Subcutaneous abdominal adipose tissue (tissue), 5 donors: Measurements from ENCODE around the gene MS4A10.

Source experiments
- H3K27ac ChIP-seq: one replicate; pipeline ENCODE4 v1.7.0; 2013; ENCODE audit warnings: low read depth, mild to moderate bottlenecking, inconsistent platforms, low read length, moderate library complexity
- H3K27me3 ChIP-seq, 5 donors: one replicate each; pipeline ENCODE4 v1.7.0; 2013; ENCODE audit warnings: low read length in 5 of 5, inconsistent platforms in 1 of 5; ENCODE audit not compliant: control insufficient read depth in 5 of 5, insufficient read depth in 4 of 5
- H3K36me3 ChIP-seq, 5 donors: one replicate each; pipeline ENCODE4 v1.7.0; 2013; ENCODE audit warnings: low read length in 5 of 5; ENCODE audit not compliant: control insufficient read depth in 5 of 5, insufficient read depth in 5 of 5
- H3K4me1 ChIP-seq, 5 donors: one replicate each; pipeline ENCODE4 v1.7.0; 2013; ENCODE audit warnings: low read length in 5 of 5, mild to moderate bottlenecking in 3 of 5, moderate library complexity in 1 of 5; ENCODE audit not compliant: control insufficient read depth in 5 of 5, insufficient read depth in 5 of 5
- H3K4me3 ChIP-seq, 5 donors: one replicate each; pipeline ENCODE4 v1.7.0; 2013; ENCODE audit warnings: low read length in 5 of 5, low read depth in 1 of 5
- H3K9ac ChIP-seq, 5 donors: one replicate each; pipeline ENCODE4 v1.7.0; 2013; ENCODE audit warnings: low read length in 5 of 5, mild to moderate bottlenecking in 4 of 5, moderate library complexity in 3 of 5
- H3K9me3 ChIP-seq, 5 donors: one replicate each; pipeline ENCODE4 v1.7.0; 2013; ENCODE audit warnings: low read length in 5 of 5; ENCODE audit not compliant: control insufficient read depth in 5 of 5
- donor health status: healthy.
- donor health status: healthy.
- donor health status: healthy.
- donor health status: healthy.
- donor health status: healthy.

Gene MS4A10

GRCh38 chr11:60772666-60773065, 12.5 kb upstream of the MS4A10 start:
- no peak overlapping the region for H3K4me3 ChIP-seq
- H3K9ac ChIP-seq = no peak overlapping the region
- H3K27ac ChIP-seq = no peak overlapping the region
- no peaks in the 10 kb centered on the region for H3K9me3 ChIP-seq
- peaks cover 0 to 16% (median 0%) of the 10 kb centered on the region in 5 donors for H3K27me3 ChIP-seq
- peaks cover 2 to 16% (median 11%) of the 10 kb centered on the region in 5 donors for H3K4me1 ChIP-seq
- H3K36me3 ChIP-seq = no peaks in the 10 kb centered on the region

GRCh38 chr11:60774726-60775125, 10.4 kb upstream of the MS4A10 start:
- Histone ChIP-seq H3K9ac (no peak overlapping the region), H3K9me3 (no peaks in the 10 kb centered on the region), H3K27ac (no peak overlapping the region), H3K4me3 (no peak overlapping the region), H3K36me3 (no peaks in the 10 kb centered on the region), H3K27me3 (peaks cover 0 to 16% (median 0%) of the 10 kb centered on the region in 5 donors), H3K4me1 (peaks cover 2 to 18% (median 11%) of the 10 kb centered on the region in 5 donors)

- Histone ChIP-seq H3K27me3 (peaks cover 0 to 16% (median 0%) of the 10 kb centered on the region in 5 donors), H3K36me3 (no peaks in the 10 kb centered on the region), H3K9ac (no peak overlapping the region), H3K4me3 (no peak overlapping the region), H3K9me3 (no peaks in the 10 kb centered on the region), H3K27ac (no peak overlapping the region), H3K4me1 (peaks cover 2 to 18% (median 11%) of the 10 kb centered on the region in 5 donors)
Measured at GRCh38 chr11:60775420-60775961, 9.6 kb upstream of the MS4A10 start.

- no peak overlapping the region for H3K27ac ChIP-seq
- H3K4me1 ChIP-seq = peaks cover 2 to 18% (median 11%) of the 10 kb centered on the region in 5 donors
- peaks cover 0 to 12% (median 0%) of the 10 kb centered on the region in 5 donors for H3K27me3 ChIP-seq
- H3K4me3 ChIP-seq = no peak overlapping the region
- no peaks in the 10 kb centered on the region for H3K36me3 ChIP-seq
- no peak overlapping the region for H3K9ac ChIP-seq
- H3K9me3 ChIP-seq = no peaks in the 10 kb centered on the region
Measured at GRCh38 chr11:60776167-60776566, 9.0 kb upstream of the MS4A10 start.

GRCh38 chr11:60777106-60777505, 8.0 kb upstream of the MS4A10 start:
- Histone ChIP-seq H3K4me3 (no peak overlapping the region), H3K36me3 (no peaks in the 10 kb centered on the region), H3K27ac (no peak overlapping the region), H3K27me3 (peaks cover 0 to 5% (median 0%) of the 10 kb centered on the region in 5 donors), H3K9me3 (no peaks in the 10 kb centered on the region), H3K4me1 (peaks cover 2 to 18% (median 11%) of the 10 kb centered on the region in 5 donors), H3K9ac (no peak overlapping the region)

- no peak overlapping the region for H3K4me3 ChIP-seq
Measured at GRCh38 chr11:60777572-60777971, 7.6 kb upstream of the MS4A10 start.

GRCh38 chr11:60780065-60780464, 5.1 kb upstream of the MS4A10 start:
- no peaks in the 10 kb centered on the region for H3K36me3 ChIP-seq
- peaks cover 2 to 20% (median 17%) of the 10 kb centered on the region in 5 donors for H3K4me1 ChIP-seq

More at GRCh38 chr11:60777572-60777971, 7.6 kb upstream of the MS4A10 start:
- H3K27me3 ChIP-seq = peaks cover 0 to 5% (median 0%) of the 10 kb centered on the region in 5 donors
- H3K27ac ChIP-seq = no peak overlapping the region
- no peaks in the 10 kb centered on the region for H3K36me3 ChIP-seq
- no peaks in the 10 kb centered on the region for H3K9me3 ChIP-seq
- peaks cover 2 to 18% (median 11%) of the 10 kb centered on the region in 5 donors for H3K4me1 ChIP-seq
- H3K9ac ChIP-seq = no peak overlapping the region

GRCh38 chr11:60780774-60781173, 4.4 kb upstream of the MS4A10 start:
- peaks cover 2 to 20% (median 17%) of the 10 kb centered on the region in 5 donors for H3K4me1 ChIP-seq
- no peak overlapping the region for H3K27ac ChIP-seq
- no peak overlapping the region for H3K4me3 ChIP-seq
- H3K36me3 ChIP-seq = no peaks in the 10 kb centered on the region
- H3K27me3 ChIP-seq = peaks cover 0 to 2% (median 0%) of the 10 kb centered on the region in 5 donors
- H3K9ac ChIP-seq = no peak overlapping the region
- no peaks in the 10 kb centered on the region for H3K9me3 ChIP-seq

More at GRCh38 chr11:60780065-60780464, 5.1 kb upstream of the MS4A10 start:
- no peak overlapping the region for H3K4me3 ChIP-seq
- peaks cover 0 to 2% (median 0%) of the 10 kb centered on the region in 5 donors for H3K27me3 ChIP-seq
- no peak overlapping the region for H3K9ac ChIP-seq
- H3K9me3 ChIP-seq = no peaks in the 10 kb centered on the region
- no peak overlapping the region for H3K27ac ChIP-seq

GRCh38 chr11:60781286-60781980, 3.7 kb upstream of the MS4A10 start:
- Histone ChIP-seq H3K36me3 (no peaks in the 10 kb centered on the region), H3K4me1 (peaks cover 3 to 21% (median 19%) of the 10 kb centered on the region in 5 donors), H3K9ac (no peak overlapping the region), H3K9me3 (no peaks in the 10 kb centered on the region), H3K27ac (no peak overlapping the region), H3K4me3 (no peak overlapping the region), H3K27me3 (peaks cover 0 to 2% (median 0%) of the 10 kb centered on the region in 5 donors)

GRCh38 chr11:60781981-60782316, 3.2 kb upstream of the MS4A10 start:
- Histone ChIP-seq H3K9ac (no peak overlapping the region), H3K4me1 (peaks cover 6 to 25% (median 23%) of the 10 kb centered on the region in 5 donors), H3K36me3 (no peaks in the 10 kb centered on the region), H3K4me3 (no peak overlapping the region), H3K27me3 (peaks cover 0 to 2% (median 0%) of the 10 kb centered on the region in 5 donors), H3K27ac (no peak overlapping the region), H3K9me3 (no peaks in the 10 kb centered on the region)
